Measurements from ENCODE around the gene TARBP1. TPM values are rescaled to one million over a fixed set of nuclear protein-coding genes. Genes with fewer than 3 reads are reported as not detected.
"Not testable (repeated sequence)": the region's sequence is repeated elsewhere in the genome, so short reads cannot be mapped to it uniquely, and the experiment has no call there.

Gene TARBP1
- total RNA-seq, 2 experiments from 2014 or later = 40.2 to 41.6 TPM

GRCh38 chr1:234373064-234373958 is 105.7 kb downstream of the TARBP1 start, which contains the start of gene COA6:
Gene COA6, plus strand, starts transcription at chr1:234373456. Its CDS starts 11 bp downstream, at chr1:234373467.
- Mint-ChIP-seq H3K27ac (peak within 1 kb of the TSS; percentile 98), H3K9me3 (no peaks in the 10 kb centered on the region), H3K36me3 (ENCODE audit: low read depth) (peaks cover 34% of the 10 kb centered on the region), H3K4me1 (ENCODE audit: low read depth) (peaks cover 54% of the 10 kb centered on the region), H3K4me3 (peak within 1 kb of the TSS; percentile 96), H3K27me3 (ENCODE audit: low read depth) (no peaks in the 10 kb centered on the region)
- CTCF ChIA-PET = interaction anchor here (0.9 to 2.0 kb wide), 6 partner anchors 13 to 63 kb away, joined by 3 to 10 read pairs (median 4); no protein-coding TSS in a partner anchor
- intact Hi-C loops (cut with micrococcal nuclease) = loop anchor here (1.0 to 10.0 kb wide), 8 partner anchors 17 to 955 kb away; partner anchors contain the start of genes ARID4B, GGPS1 and TARBP1
- peak; percentile 90 for DNase-seq

- H3K27ac Mint-ChIP-seq = peak overlapping the region; percentile 98
- peak overlapping the region; percentile 96 for H3K4me3 Mint-ChIP-seq
- CTCF ChIA-PET = interaction anchor here (1.7 kb wide), 1 partner anchor 14 kb away, joined by 6 read pairs; no protein-coding TSS in a partner anchor
- peaks cover 52% of the 10 kb centered on the region for H3K4me1 Mint-ChIP-seq (ENCODE audit: low read depth)
- no peaks in the 10 kb centered on the region for H3K27me3 Mint-ChIP-seq (ENCODE audit: low read depth)
- no peaks in the 10 kb centered on the region for H3K9me3 Mint-ChIP-seq
- intact Hi-C loops (cut with micrococcal nuclease) = loop anchor here (10.0 kb wide), 1 partner anchor 233 kb away; no protein-coding TSS in a partner anchor
- H3K36me3 Mint-ChIP-seq (ENCODE audit: low read depth) = peaks cover 24% of the 10 kb centered on the region
- no peak for DNase-seq
These were observed 106.8 kb downstream of the TARBP1 start for GRCh38 chr1:234372011-234372757.

GRCh38 chr1:234371414-234371813 is 107.6 kb downstream of the TARBP1 start:
- Mint-ChIP-seq H3K4me1 (ENCODE audit: low read depth) (peaks cover 47% of the 10 kb centered on the region), H3K27ac (no peak overlapping the region), H3K36me3 (ENCODE audit: low read depth) (peaks cover 19% of the 10 kb centered on the region), H3K27me3 (ENCODE audit: low read depth) (no peaks in the 10 kb centered on the region), H3K9me3 (no peaks in the 10 kb centered on the region), H3K4me3 (no peak overlapping the region)
- intact Hi-C loops (cut with micrococcal nuclease) = loop anchor here (10.0 kb wide), 1 partner anchor 233 kb away; no protein-coding TSS in a partner anchor
- CTCF ChIA-PET = interaction anchor here (0.7 to 0.8 kb wide), 3 partner anchors 26 to 39 kb away, joined by 3 read pairs; no protein-coding TSS in a partner anchor
- no peak for DNase-seq

- no peaks in the 10 kb centered on the region for H3K27me3 Mint-ChIP-seq (ENCODE audit: low read depth)
- H3K27ac Mint-ChIP-seq = no peak overlapping the region
- H3K9me3 Mint-ChIP-seq = no peaks in the 10 kb centered on the region
These were observed 109.2 kb downstream of the TARBP1 start for GRCh38 chr1:234369784-234370183.

GRCh38 chr1:234369033-234369430 is 109.9 kb downstream of the TARBP1 start:
- intact Hi-C loops (cut with micrococcal nuclease) = no loop called here
- CTCF ChIA-PET = no interaction called here
- no peak overlapping the region for H3K27ac Mint-ChIP-seq

More at GRCh38 chr1:234369784-234370183, 109.2 kb downstream of the TARBP1 start:
- H3K4me1 Mint-ChIP-seq (ENCODE audit: low read depth) = peaks cover 36% of the 10 kb centered on the region
- intact Hi-C loops (cut with micrococcal nuclease) = loop anchor here (10.0 kb wide), 1 partner anchor 235 kb away; no protein-coding TSS in a partner anchor
- H3K4me3 Mint-ChIP-seq = no peak overlapping the region
- DNase-seq = no peak
- H3K36me3 Mint-ChIP-seq (ENCODE audit: low read depth) = peaks cover 8% of the 10 kb centered on the region
- CTCF ChIA-PET = interaction anchor here (0.6 to 1.1 kb wide), 2 partner anchors 37 to 258 kb away, joined by 3 read pairs; no protein-coding TSS in a partner anchor

GRCh38 chr1:234368320-234369032 is 110.5 kb downstream of the TARBP1 start:
- intact Hi-C loops (cut with micrococcal nuclease) = loop anchor here (1.0 kb wide), 1 partner anchor 41 kb away; no protein-coding TSS in a partner anchor
- peak overlapping the region; percentile 4 for H3K27ac Mint-ChIP-seq
- peaks cover 3% of the 10 kb centered on the region for H3K36me3 Mint-ChIP-seq (ENCODE audit: low read depth)
- CTCF ChIA-PET = no interaction called here
- H3K9me3 Mint-ChIP-seq = no peaks in the 10 kb centered on the region
- peaks cover 28% of the 10 kb centered on the region for H3K4me1 Mint-ChIP-seq (ENCODE audit: low read depth)
- no peaks in the 10 kb centered on the region for H3K27me3 Mint-ChIP-seq (ENCODE audit: low read depth)
- DNase-seq = peak; percentile 28
- no peak overlapping the region for H3K4me3 Mint-ChIP-seq

More at GRCh38 chr1:234369033-234369430, 109.9 kb downstream of the TARBP1 start:
- no peaks in the 10 kb centered on the region for H3K27me3 Mint-ChIP-seq (ENCODE audit: low read depth)
- no peaks in the 10 kb centered on the region for H3K9me3 Mint-ChIP-seq
- H3K4me1 Mint-ChIP-seq (ENCODE audit: low read depth) = peaks cover 29% of the 10 kb centered on the region
- no peak overlapping the region for H3K4me3 Mint-ChIP-seq
- no peak for DNase-seq
- peaks cover 3% of the 10 kb centered on the region for H3K36me3 Mint-ChIP-seq (ENCODE audit: low read depth)

GRCh38 chr1:234362558-234362957 is 116.4 kb downstream of the TARBP1 start:
- H3K4me1 Mint-ChIP-seq (ENCODE audit: low read depth) = peaks cover 4% of the 10 kb centered on the region
- no peaks in the 10 kb centered on the region for H3K36me3 Mint-ChIP-seq (ENCODE audit: low read depth)
- intact Hi-C loops (cut with micrococcal nuclease) = no loop called here
- no peak overlapping the region for H3K27ac Mint-ChIP-seq
- DNase-seq = no peak
- CTCF ChIA-PET = interaction anchor here (1.8 kb wide), 1 partner anchor 36 kb away, joined by 4 read pairs; no protein-coding TSS in a partner anchor
- H3K4me3 Mint-ChIP-seq = no peak overlapping the region
- H3K27me3 Mint-ChIP-seq (ENCODE audit: low read depth) = no peaks in the 10 kb centered on the region
- H3K9me3 Mint-ChIP-seq = no peaks in the 10 kb centered on the region

GRCh38 chr1:234361102-234361603 is 117.8 kb downstream of the TARBP1 start:
- CTCF ChIA-PET = no interaction called here
- peaks cover 4% of the 10 kb centered on the region for H3K4me1 Mint-ChIP-seq (ENCODE audit: low read depth)
- H3K27ac Mint-ChIP-seq = no peak overlapping the region
- no peaks in the 10 kb centered on the region for H3K27me3 Mint-ChIP-seq (ENCODE audit: low read depth)
- H3K9me3 Mint-ChIP-seq = no peaks in the 10 kb centered on the region
- no peak for DNase-seq
- H3K36me3 Mint-ChIP-seq (ENCODE audit: low read depth) = no peaks in the 10 kb centered on the region
- intact Hi-C loops (cut with micrococcal nuclease) = no loop called here
- H3K4me3 Mint-ChIP-seq = no peak overlapping the region

- DNase-seq = no peak
- CTCF ChIA-PET = interaction anchor here (1.5 kb wide), 1 partner anchor 52 kb away, joined by 4 read pairs; no protein-coding TSS in a partner anchor
- no peaks in the 10 kb centered on the region for H3K36me3 Mint-ChIP-seq (ENCODE audit: low read depth)
- no peaks in the 10 kb centered on the region for H3K9me3 Mint-ChIP-seq
- peak overlapping the region; percentile 50 for H3K4me3 Mint-ChIP-seq
- H3K27me3 Mint-ChIP-seq (ENCODE audit: low read depth) = peaks cover 1% of the 10 kb centered on the region
- H3K27ac Mint-ChIP-seq = no peak overlapping the region
- H3K4me1 Mint-ChIP-seq (ENCODE audit: low read depth) = peaks cover 7% of the 10 kb centered on the region
- intact Hi-C loops (cut with micrococcal nuclease) = no loop called here
These were observed 121.1 kb downstream of the TARBP1 start for GRCh38 chr1:234357831-234358230.

GRCh38 chr1:234356615-234357269 is 122.2 kb downstream of the TARBP1 start:
- DNase-seq = peak; percentile 58
- CTCF ChIA-PET = interaction anchor here (0.7 to 1.8 kb wide), 3 partner anchors 30 to 53 kb away, joined by 4 to 8 read pairs (median 4); no protein-coding TSS in a partner anchor
- not testable (repeated sequence) for H3K4me1 Mint-ChIP-seq (ENCODE audit: low read depth)

More at GRCh38 chr1:234356615-234357269, 122.2 kb downstream of the TARBP1 start:
- H3K27me3 Mint-ChIP-seq (ENCODE audit: low read depth); H3K9me3 Mint-ChIP-seq; H3K36me3 Mint-ChIP-seq (ENCODE audit: low read depth): not testable (repeated sequence)
- Mint-ChIP-seq H3K4me3 (peak overlapping the region; percentile 74), H3K27ac (peak overlapping the region; percentile 82)
- intact Hi-C loops (cut with micrococcal nuclease) = loop anchor here (1.0 kb wide), 1 partner anchor 17 kb away; the partner anchor contains the start of gene COA6

Measured in activated naive CD4-positive, alpha-beta T cell treated with anti-CD3 and anti-CD28 coated beads for 36 hours (primary cell).